Measurements from ENCODE around the gene MPRIP.
A peak's percentile ranks its signal among the peaks of the same experiment; 100 is the strongest.

Gene MPRIP

DNA sequence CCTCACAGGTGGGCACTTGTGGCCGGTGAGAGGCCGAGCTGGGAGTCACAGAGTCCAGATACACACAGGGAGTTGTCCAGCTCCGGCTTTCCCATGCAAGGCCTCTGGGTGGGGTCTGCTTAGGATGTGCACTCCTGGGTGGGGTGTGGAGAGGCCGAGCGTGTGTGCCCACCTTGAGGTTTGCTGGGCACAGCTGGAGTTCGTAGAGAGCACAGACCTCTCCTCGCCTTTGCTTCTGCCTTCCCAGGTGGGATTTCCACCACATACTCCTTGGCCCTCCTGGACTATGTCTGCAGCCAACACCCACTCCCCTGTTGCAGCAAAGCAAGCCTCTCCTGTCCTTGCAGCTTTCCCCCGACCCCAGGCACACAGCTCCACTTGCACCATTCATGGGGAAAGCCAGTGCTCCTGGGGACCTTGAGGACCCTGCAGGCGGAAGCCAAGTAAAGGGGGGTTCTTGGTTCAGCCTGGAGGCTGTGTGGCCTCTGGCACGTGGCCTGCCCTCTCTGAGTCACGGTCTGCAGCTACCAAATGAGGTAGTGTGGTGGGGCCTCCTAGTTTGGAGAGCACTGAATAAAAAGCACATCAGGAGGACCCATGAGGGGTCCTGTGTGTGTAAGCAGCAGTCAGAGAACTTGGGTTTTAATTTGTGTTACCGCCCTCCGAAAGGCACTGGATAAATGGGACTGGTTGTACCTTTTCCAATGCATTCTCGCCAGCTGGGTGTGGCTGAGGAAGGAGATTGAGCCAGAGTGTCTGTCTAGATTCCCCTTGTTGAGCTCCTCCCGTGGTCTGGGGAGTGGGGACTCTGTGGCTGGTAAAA is 31.5 kb downstream of the MPRIP start:
- DNase-seq: no peak

DNA sequence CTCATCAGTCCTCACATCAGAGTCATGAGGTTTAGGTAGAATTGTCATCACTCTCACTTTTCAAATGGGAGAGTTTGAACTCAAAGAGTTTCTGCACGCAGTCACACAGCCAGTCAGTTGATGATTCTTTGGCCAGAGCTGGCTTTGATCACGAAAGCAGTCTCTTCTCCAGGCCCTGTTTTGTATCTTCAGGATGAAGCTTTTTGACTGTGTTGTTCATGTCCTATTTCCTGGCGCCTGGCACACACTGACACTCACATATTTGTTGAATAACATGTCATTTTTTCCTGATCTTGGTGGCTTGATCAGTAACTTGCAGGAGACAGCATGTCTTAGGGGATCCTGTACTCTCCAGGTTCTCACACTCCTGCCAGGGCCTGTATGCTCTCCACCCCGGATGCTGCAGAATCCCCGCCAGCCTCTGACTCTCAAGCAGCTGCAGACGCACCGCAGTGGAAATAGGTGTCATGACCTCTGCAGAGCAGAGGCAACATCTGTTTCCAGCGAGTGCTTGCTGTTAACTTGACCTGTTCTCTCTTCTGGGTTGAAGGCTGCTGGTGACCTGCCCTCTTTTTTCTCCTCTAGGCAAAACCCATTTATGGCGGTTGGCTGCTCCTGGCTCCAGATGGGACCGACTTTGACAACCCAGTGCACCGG is 33.0 kb downstream of the MPRIP start:
- DNase-seq: peak; percentile 58

GRCh38 chr17:17076066-17076465 is 33.8 kb downstream of the MPRIP start:
- no peak for DNase-seq

- DNase-seq: no peak
Measured at GRCh38 chr17:17077101-17077500, 34.8 kb downstream of the MPRIP start.

GRCh38 chr17:17077861-17078732 is 35.8 kb downstream of the MPRIP start:
- no peak for DNase-seq

DNA sequence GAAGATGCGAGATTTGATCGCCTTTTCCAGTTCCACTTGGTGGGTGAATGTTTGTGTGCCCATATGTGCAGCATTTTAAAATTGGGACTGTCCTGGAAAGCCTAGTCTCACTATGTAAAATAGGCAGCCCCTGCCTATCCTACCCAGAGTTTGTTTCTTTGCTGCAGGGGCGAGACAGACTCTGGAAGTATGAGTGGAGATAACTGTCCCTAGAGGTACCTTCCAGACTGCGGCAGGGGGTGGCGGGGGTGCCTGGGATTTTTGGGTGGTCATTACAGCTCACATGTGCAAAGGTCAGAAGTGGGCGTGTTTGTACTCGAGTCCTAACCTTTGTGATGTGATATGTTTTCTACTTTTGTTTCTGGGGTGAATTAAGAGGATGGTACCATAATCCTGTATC is 36.6 kb downstream of the MPRIP start:
- no peak for DNase-seq

- DNase-seq: no peak
Measured at GRCh38 chr17:17079336-17079735, 37.1 kb downstream of the MPRIP start.

- no peak for DNase-seq
Measured at GRCh38 chr17:17079761-17080160, 37.5 kb downstream of the MPRIP start.

DNA sequence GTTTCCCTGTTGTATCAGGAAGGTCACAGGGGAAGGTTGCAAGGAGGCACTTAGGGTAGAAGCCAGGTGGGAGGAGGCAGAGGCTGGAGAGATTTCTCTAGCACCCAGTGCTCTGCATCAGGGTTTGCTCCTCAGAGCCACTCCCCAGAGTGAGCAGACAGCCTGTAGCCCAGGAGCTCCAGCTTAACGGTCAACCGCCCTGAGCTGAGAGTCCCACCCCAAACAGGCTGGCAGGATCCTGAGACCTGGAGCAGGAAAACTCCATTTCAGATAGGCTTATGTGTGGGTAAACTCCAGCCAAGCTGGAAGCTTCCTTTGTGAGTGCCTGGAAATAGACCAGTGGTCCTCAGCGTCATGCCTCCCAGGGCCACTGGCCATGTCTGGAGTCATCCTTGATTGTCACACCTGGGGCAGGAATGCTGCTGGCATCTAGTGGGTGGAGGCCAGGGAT is 37.9 kb downstream of the MPRIP start:
- DNase-seq: no peak

- DNase-seq: no peak
Measured at GRCh38 chr17:17080781-17081180, 38.5 kb downstream of the MPRIP start.

GRCh38 chr17:17081304-17081940 is 39.2 kb downstream of the MPRIP start:
- DNase-seq: no peak

DNA sequence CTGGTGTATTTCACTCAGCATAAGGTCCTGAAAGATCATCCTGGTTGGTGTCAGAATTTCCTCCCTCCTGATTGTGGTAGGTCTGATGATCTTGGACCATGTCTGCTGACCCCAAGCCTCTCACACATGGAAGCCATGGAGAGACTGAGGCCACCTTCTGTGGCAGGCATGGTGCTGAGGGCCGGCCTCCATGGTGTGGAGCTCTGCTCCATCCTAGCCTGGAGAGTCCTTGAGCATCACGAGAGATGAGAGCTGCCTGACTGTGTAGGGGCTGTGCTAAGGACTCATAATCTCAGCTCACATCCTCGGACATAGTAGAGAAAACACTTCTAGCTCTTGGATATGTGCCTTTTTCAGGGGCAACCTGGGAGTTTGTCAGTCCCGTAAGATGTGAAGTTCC is 40.6 kb downstream of the MPRIP start:
- DNase-seq: no peak

- DNase-seq: no peak
Measured at GRCh38 chr17:17084317-17084835, 42.1 kb downstream of the MPRIP start.

GRCh38 chr17:17084941-17085340 is 42.7 kb downstream of the MPRIP start:
- DNase-seq: no peak

- DNase-seq: no peak
Measured at GRCh38 chr17:17086585-17086984, 44.3 kb downstream of the MPRIP start.

GRCh38 chr17:17087424-17088015 is 45.3 kb downstream of the MPRIP start:
- DNase-seq: no peak

GRCh38 chr17:17088086-17088485 is 45.8 kb downstream of the MPRIP start:
- DNase-seq: peak; percentile 28

DNA sequence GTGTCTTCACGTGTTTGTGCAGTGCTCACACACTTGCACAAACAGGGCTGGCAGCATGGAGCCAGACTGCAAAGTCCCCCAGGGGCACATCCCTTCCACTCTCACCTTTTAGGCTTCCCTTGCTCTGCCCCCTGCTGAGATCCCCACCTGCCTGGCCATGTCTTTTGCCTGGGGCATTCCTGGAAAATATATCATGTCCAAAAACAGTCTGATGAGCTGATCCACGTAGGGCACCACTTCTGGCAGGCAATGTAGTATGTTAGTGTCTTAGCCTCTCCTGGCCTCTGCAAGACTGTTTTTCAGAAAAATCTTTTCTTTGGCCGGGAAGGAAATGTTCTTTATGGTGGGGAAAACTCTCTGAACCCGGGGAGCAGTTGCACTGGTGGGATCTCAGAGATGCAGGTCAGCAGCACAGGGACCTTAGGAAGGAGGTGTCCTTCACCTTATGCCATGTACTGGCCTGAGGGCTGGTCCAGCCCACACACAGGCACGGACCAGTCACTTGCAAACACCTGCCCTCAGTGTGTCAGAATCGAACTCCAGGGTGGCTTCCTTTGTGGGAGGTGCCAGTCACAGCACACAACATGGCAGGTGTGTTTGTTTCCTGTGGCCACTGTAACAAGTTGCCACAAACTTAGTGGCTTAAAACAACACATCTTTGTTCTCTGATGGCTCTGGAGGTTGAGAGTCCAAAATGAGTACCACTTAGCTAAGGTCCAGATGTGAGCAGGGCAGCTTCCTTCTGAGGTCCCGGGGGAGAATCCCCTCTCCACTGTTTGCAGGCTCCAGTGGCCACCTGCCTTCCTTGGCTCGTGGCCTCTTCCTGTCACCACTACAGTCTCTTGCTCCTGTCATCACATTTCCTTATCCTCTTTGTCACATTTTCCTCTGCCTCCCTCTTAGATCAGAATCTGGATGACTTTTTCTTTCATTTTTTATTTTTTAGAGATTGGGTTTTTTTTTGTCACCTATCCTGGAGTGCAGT is 46.6 kb downstream of the MPRIP start:
- DNase-seq: peak; percentile 82

GRCh38 chr17:17089796-17090641 is 47.8 kb downstream of the MPRIP start:
- DNase-seq: no peak

- peak; percentile 59 for DNase-seq
Measured at GRCh38 chr17:17090642-17091103, 48.4 kb downstream of the MPRIP start.

Measured in NCI-H69 (cell line).